GM18858 (cell line): ENCODE results near the gene RBCK1.
A peak's percentile ranks its signal among the peaks of the same experiment; 100 is the strongest.

Experiments
- ATAC-seq: cut with Tn5 transposase; IDR thresholded peaks from one replicate; pipeline ENCODE4 v1.9.1; 2021; ENCODE audit not compliant: unreplicated experiment

RBCK1 gene

GRCh38 chr20:397432-398237 is 10.5 kb upstream of the RBCK1 start:
- ATAC-seq: no peak

- ATAC-seq: no peak
Measured at GRCh38 chr20:399182-399707, 8.9 kb upstream of the RBCK1 start.

GRCh38 chr20:400128-400453 is 8.0 kb upstream of the RBCK1 start:
- no peak for ATAC-seq

- ATAC-seq: no peak
Measured at GRCh38 chr20:400454-401275, 7.4 kb upstream of the RBCK1 start.

GRCh38 chr20:401682-402495 is 6.2 kb upstream of the RBCK1 start:
- ATAC-seq: no peak

- ATAC-seq: no peak
Measured at GRCh38 chr20:402496-402885, 5.6 kb upstream of the RBCK1 start.

GRCh38 chr20:402898-403581 is 5.1 kb upstream of the RBCK1 start:
- no peak for ATAC-seq

- ATAC-seq: no peak
Measured at GRCh38 chr20:403582-403957, 4.5 kb upstream of the RBCK1 start.

- no peak for ATAC-seq
Measured at GRCh38 chr20:404088-404487, 4.0 kb upstream of the RBCK1 start.

- ATAC-seq: no peak
Measured at GRCh38 chr20:406200-407132, 1.6 kb upstream of the RBCK1 start.

GRCh38 chr20:407133-407952 is 756 bp upstream of the RBCK1 start:
- ATAC-seq: peak; percentile 50

GRCh38 chr20:408843-409696 is 971 bp downstream of the RBCK1 start:
- ATAC-seq: no peak

- ATAC-seq: no peak
Measured at GRCh38 chr20:409697-410559, 1.8 kb downstream of the RBCK1 start.

GRCh38 chr20:412081-412480 is 4.0 kb downstream of the RBCK1 start:
- no peak for ATAC-seq

- ATAC-seq: no peak
Measured at GRCh38 chr20:414161-414560, 6.1 kb downstream of the RBCK1 start.

GRCh38 chr20:415820-416322 is 7.8 kb downstream of the RBCK1 start:
- ATAC-seq: no peak
